Ishikawa (cell line): Measurements from ENCODE around the gene TMEM8B.

ENCODE experiments used
- CEBPB ChIP-seq: IDR thresholded peaks from 2 replicates; pipeline ENCODE4 v1.6.1; 2012
- CREB1 ChIP-seq: IDR thresholded peaks from 2 replicates; pipeline ENCODE4 v1.6.1; 2012; ENCODE audit warnings: low read depth
- EGR1 ChIP-seq: IDR thresholded peaks from 2 replicates; pipeline ENCODE4 v1.6.1; 2012
- EP300 ChIP-seq: IDR thresholded peaks from 2 replicates; pipeline ENCODE4 v1.6.1; 2012; ENCODE audit warnings: borderline replicate concordance
- FOXM1 ChIP-seq: IDR thresholded peaks from 2 replicates; pipeline ENCODE4 v1.6.1; 2012; ENCODE audit warnings: low read depth, borderline replicate concordance
- MAX ChIP-seq: IDR thresholded peaks from 2 replicates; pipeline ENCODE4 v1.6.1; 2012
- NFIC ChIP-seq: IDR thresholded peaks from 2 replicates; pipeline ENCODE4 v1.6.1; 2012
- RAD21 ChIP-seq: IDR thresholded peaks from 2 replicates; pipeline ENCODE4 v1.6.1; 2012; ENCODE audit warnings: low read depth
- TAF1 ChIP-seq: IDR thresholded peaks from 2 replicates; pipeline ENCODE4 v1.6.1; 2012; ENCODE audit warnings: low read depth, mild to moderate bottlenecking
- TCF12 ChIP-seq: IDR thresholded peaks from 2 replicates; pipeline ENCODE4 v1.6.1; 2012; ENCODE audit warnings: low read depth
- TEAD4 ChIP-seq: IDR thresholded peaks from 2 replicates; pipeline ENCODE4 v1.6.1; 2012
- YY1 ChIP-seq: IDR thresholded peaks from 2 replicates; pipeline ENCODE4 v1.6.1; 2012; ENCODE audit warnings: low read depth
- ZBTB7A ChIP-seq: IDR thresholded peaks from 2 replicates; pipeline ENCODE4 v1.6.1; 2012; ENCODE audit warnings: low read depth
- TF ChIP-seq, protein P1 (sequence below): IDR thresholded peaks from 2 replicates; pipeline ENCODE4 v1.6.1; 2012
- TF ChIP-seq, protein P2 (sequence below): IDR thresholded peaks from 2 replicates; pipeline ENCODE4 v1.6.1; 2012; ENCODE audit warnings: low read depth, mild to moderate bottlenecking

TMEM8B gene

DNA sequence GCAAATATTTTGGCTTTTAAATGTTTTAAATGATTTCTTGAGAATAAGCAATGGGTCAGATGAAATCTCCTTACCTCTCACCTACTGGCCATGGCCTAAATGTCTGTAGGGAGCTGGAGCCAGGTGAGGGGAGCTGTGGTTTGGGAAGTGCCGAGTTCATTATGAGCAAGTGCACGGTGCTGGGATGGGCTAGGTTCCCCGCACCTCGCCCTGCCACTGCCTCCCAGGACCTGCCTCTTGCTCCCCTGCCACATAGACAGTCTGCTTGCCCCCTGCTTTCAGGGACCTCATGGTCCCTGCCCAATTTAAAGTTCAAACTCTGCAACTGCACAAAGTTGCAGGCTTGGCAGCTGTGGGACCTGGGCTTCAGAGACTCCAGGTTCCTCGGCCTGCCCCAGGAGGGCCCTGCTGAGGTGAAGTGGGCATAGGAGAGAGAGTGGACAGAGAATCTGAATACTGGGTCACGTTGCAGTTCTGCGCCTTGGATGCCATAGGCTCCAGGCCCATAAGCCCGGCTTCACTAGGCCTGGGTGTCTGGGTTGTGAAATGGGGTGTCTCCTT, 35.7 kb downstream of the TMEM8B start:
- TF ChIP-seq TCF12 (no peak), TAF1 (no peak), EP300 (no peak), CEBPB (no peak), MAX (no peak), EGR1 (no peak), CREB1 (no peak), YY1 (no peak), NFIC (no peak)

GRCh38 chr9:35867538-35867937, 38.5 kb downstream of the TMEM8B start:
- TF ChIP-seq FOXM1 (no peak), YY1 (no peak), ZBTB7A (no peak), MAX (no peak), EP300 (no peak)
- TF ChIP-seq, protein P1, sequence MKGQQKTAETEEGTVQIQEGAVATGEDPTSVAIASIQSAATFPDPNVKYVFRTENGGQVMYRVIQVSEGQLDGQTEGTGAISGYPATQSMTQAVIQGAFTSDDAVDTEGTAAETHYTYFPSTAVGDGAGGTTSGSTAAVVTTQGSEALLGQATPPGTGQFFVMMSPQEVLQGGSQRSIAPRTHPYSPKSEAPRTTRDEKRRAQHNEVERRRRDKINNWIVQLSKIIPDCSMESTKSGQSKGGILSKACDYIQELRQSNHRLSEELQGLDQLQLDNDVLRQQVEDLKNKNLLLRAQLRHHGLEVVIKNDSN = no peak

DNA sequence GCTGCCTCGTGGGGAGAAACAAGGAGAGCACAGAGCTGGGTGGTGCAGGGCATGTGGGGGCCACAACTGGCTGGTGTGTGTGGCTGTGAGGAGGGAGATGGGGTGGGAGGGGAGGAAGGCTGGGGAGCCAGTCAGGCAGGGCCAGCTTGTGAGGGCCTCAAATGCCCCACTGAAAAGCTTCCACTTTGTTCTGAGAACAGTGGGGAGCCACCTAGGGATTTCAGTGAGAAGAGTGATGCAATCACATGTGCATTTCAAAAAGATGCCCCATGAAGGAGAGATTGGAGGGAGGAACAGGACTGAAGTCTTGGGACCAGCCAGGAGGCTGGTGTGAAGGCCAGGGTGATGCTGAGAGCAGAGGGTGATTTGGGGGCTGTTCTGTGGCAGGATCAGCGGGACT, 39.9 kb downstream of the TMEM8B start:
- no peak for TF ChIP-seq ZBTB7A
- peak; percentile 22; the same call in 1 of the 2 replicates for TF ChIP-seq CEBPB

DNA sequence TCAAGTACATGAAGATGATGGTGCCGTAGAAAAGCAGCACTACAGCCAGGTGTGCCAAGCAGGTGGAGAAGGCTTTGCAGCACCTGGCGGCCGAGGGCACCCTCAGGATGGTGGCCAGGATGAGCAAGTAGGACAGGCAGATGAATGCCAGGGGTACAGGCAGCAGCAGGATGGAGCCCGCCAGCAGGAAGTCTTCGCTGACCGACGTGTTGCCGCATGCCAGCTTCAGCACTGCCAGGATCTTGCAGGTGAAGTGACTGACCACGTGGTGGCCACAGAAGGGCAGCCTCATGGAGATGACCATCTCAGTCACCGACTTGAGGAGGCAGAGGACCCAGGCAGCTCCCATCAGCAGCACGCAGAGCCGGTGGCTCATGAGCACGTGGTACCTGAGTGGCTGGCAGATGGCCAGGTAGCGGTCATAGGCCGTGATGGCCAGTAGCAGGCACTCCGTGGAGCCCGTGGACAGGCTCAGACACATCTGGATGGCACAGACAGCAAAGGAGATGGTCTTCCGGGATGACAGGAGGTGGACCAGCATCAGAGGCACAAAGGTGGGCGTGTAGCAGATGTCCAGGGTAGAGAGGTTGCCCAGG, 40.7 kb downstream of the TMEM8B start:
- TF ChIP-seq ZBTB7A = no peak
- no peak for TF ChIP-seq CREB1
- no peak for TF ChIP-seq TEAD4
- TF ChIP-seq, protein P2, sequence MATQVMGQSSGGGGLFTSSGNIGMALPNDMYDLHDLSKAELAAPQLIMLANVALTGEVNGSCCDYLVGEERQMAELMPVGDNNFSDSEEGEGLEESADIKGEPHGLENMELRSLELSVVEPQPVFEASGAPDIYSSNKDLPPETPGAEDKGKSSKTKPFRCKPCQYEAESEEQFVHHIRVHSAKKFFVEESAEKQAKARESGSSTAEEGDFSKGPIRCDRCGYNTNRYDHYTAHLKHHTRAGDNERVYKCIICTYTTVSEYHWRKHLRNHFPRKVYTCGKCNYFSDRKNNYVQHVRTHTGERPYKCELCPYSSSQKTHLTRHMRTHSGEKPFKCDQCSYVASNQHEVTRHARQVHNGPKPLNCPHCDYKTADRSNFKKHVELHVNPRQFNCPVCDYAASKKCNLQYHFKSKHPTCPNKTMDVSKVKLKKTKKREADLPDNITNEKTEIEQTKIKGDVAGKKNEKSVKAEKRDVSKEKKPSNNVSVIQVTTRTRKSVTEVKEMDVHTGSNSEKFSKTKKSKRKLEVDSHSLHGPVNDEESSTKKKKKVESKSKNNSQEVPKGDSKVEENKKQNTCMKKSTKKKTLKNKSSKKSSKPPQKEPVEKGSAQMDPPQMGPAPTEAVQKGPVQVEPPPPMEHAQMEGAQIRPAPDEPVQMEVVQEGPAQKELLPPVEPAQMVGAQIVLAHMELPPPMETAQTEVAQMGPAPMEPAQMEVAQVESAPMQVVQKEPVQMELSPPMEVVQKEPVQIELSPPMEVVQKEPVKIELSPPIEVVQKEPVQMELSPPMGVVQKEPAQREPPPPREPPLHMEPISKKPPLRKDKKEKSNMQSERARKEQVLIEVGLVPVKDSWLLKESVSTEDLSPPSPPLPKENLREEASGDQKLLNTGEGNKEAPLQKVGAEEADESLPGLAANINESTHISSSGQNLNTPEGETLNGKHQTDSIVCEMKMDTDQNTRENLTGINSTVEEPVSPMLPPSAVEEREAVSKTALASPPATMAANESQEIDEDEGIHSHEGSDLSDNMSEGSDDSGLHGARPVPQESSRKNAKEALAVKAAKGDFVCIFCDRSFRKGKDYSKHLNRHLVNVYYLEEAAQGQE = no peak
- TF ChIP-seq TAF1 = no peak
- TF ChIP-seq, protein P1 = no peak
- TF ChIP-seq MAX = no peak
- no peak for TF ChIP-seq NFIC
- TF ChIP-seq FOXM1 = no peak
- no peak for TF ChIP-seq CEBPB
- TF ChIP-seq RAD21 = no peak
- TF ChIP-seq EP300 = no peak
- no peak for TF ChIP-seq EGR1
- TF ChIP-seq TCF12 = no peak
- no peak for TF ChIP-seq YY1

DNA sequence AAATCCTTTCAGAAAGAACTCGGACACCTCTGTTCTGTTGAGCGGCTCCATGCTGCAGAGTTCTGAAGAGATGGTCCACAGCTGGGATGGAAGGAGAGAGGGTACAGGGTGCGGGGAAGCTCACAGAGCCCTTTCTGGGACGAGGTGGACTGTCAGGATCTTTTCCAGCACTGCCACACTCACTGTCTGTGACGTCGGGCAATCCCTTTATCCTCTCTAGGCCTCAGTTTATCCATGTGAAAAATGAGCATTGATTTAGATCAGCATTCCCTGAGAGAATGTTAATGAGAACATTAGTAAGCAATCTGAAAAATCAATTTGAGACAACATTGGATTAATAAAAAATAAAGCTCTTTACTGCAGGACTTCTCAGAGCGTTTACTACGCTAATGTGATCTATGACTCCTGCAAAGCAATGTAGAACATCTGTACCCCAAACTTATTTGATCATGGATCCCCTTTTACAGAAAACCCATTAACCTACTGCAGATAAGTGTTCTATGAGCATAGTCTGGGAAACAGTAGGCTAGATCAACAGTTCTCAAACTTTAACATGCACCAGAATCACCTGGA, 41.4 kb downstream of the TMEM8B start, which contains the start of gene OR13J1:
Gene OR13J1 (minus strand): TSS at position 51 of the 573 bp plus-strand sequence. CDS start 0 bp downstream, at position 51.
- TF ChIP-seq ZBTB7A (no peak), YY1 (no peak), EGR1 (no peak), NFIC (no peak), MAX (no peak), CREB1 (no peak), EP300 (no peak), TAF1 (no peak)
- TF ChIP-seq, protein P2 = no peak
- TF ChIP-seq, protein P1 = no peak
